Measurements from ENCODE around the gene CLRN3.
A peak's percentile ranks its signal among the peaks of the same experiment; 100 is the strongest.

DNA sequence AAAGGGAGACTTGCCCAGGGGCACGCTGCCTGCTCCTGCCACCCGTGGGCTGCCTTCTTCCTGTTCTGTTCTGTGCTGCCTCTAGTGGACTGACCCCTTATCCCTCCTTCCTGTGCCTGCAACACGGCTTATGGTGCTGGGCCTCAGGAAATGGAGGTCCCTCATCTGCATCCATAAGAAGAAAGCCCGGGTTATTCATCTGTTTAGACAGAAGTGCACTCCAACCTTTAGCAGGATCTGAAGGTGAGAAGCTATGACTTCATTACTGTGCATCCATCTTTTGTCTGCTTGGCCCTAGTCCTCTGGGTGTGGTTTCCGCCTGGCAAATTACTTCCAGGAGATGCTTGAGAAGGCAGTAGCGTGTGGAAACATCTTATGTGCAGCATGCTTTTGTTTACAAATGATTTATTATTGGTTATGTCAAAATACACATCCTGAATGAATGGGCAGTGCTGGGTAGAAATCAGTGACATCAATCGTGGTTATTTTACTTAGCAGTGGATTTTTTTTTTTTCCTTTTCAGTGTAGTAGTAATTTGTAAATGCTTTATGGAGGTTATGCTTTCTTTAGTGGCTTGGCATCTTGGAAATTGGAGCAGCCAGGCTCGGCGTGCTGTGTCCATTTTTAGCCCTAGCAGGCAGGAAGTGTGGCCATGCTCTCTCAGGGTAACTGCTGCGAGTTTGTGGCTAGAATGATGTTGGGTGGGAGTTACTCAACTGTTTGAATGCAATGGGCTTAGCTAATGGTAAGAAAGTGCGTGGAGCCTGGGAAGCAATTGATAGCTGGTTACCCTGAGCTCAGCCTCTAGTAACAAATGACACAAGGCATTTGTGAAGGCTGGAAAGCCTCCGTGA, 26.9 kb upstream of the CLRN3 start:
- TF ChIP-seq, protein P1, sequence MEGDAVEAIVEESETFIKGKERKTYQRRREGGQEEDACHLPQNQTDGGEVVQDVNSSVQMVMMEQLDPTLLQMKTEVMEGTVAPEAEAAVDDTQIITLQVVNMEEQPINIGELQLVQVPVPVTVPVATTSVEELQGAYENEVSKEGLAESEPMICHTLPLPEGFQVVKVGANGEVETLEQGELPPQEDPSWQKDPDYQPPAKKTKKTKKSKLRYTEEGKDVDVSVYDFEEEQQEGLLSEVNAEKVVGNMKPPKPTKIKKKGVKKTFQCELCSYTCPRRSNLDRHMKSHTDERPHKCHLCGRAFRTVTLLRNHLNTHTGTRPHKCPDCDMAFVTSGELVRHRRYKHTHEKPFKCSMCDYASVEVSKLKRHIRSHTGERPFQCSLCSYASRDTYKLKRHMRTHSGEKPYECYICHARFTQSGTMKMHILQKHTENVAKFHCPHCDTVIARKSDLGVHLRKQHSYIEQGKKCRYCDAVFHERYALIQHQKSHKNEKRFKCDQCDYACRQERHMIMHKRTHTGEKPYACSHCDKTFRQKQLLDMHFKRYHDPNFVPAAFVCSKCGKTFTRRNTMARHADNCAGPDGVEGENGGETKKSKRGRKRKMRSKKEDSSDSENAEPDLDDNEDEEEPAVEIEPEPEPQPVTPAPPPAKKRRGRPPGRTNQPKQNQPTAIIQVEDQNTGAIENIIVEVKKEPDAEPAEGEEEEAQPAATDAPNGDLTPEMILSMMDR (conservative IDR thresholded peaks at IDR 0.05 in 1 of 2, IDR thresholded peaks at IDR 0.05 in 1 of 2; ENCODE audit: extremely low read depth in 1 of 2, insufficient read depth in 1 of 2, low read depth in 1 of 2, low read length in 2 of 2), result peak; percentile 6 to 14
- no peak for TF ChIP-seq EZH2 (IDR thresholded peaks at IDR 0.05; ENCODE audit: borderline replicate concordance, low read length)

Data from mammary epithelial cell (primary cell).